ENCODE measurements around the gene EIF4ENIF1.
"Not testable (repeated sequence)": the region's sequence is repeated elsewhere in the genome, so short reads cannot be mapped to it uniquely, and the experiment has no call there.

Gene EIF4ENIF1

DNA sequence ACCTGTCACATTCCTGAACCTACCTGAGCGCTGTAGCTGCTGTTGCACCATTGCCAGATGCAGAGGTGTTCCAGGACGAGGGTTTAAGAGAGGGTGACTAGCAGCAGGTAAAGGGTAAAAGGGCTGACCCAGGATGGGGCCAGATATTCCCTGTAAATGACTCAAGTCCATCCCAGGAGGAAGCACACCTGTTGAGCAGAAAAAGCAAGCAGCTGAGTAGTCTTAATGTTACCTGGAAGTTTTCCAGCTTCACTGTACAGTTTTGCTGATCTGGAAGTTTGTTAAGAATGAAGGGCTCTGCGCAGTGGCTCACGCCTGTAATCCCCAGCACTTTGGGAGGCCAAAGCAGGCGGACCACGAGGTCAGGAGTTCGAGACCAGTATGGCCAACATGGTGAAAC, 49.0 kb downstream of the EIF4ENIF1 start:
- no peak for DNase-seq

DNA sequence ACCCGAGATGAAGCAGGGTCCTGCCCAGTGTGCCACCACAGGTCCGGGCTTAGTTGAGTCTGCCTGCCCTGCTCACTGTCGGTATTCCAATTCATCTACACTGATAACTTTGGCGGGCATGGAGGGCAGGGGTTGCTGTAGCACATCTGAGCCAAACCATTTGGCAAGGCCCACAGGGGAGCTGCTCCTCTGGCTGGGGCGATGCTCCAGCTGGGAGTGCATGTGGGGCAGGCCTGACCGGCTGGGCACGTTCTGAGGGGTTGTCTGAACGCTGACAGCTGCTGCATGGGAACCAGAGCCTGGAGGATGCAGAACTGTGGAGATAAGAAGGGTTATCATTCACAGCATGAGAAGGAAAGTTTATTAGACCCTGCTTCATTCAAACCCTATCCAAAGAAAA, 49.8 kb downstream of the EIF4ENIF1 start:
- no peak for DNase-seq

DNA sequence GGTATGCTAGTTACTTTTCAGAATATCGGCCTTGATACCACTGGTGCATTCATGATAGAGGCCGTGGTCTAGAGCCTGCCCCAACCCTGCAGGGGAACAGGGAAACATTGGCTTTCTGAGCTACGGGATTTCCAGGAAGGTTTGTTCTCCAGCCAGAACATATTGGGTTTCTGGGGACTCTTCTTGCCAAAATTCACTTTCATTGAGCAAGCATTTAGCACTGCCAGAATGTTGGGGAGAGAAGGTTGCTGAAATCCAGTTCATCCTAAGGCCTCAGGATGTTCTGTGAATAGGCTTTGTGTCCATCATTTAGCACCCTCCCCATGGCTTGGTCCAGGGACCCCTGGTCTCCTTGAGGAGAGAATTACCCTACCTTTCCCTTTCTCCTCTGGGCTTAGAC, 53.5 kb downstream of the EIF4ENIF1 start:
- DNase-seq: no peak

DNA sequence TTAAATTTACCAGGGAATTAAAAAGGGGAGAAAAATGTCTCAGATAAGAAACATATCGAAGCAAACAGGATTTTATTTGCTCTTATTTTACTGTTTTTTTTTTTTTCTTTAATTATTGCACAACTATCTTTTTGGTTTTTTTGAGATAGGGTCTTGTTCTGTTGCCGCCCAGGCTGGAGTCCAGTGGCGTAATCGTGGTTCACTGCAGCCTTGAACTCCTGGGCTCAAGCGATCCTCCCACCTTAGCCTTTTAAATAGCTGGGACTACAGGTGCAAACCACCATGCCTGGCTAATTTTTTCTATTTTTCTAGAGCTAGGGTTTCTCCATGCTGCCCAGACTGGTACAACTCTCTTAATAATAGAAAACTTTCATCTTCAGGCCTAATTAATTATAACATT, 57.7 kb downstream of the EIF4ENIF1 start:
- DNase-seq: no peak

DNA sequence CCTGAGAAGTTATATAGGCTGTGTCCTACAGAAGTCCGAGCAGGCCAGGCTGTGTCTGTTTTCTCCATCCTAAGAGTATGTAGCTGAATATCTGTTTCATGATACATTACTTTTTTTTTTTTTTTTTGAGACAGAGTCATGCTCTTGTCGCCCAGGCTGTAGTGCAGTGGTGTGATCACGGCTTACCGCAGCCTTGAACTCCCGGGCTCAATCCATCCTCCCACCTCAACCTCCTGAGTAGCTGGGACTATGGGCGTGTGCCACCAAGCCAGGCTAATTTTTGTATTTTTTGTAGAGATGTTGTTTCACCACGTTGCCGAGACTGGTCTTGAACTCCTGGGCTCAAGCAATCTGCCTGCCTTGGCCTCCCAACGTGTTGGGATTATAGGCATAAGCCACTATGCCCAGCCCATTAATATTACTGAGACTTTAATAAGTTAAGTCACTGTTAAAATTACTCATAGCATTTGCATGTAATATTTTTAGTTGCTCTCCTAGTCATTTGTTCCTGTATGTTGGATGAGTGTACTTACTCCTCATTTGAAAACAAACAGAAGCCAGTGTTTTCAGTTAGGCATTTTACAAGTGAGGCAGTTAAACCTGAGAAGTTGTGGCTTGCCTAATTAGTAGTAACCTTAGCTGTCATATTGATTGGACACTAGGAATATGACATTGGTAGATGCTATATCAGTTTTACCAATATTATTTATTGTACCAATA, 64.2 kb downstream of the EIF4ENIF1 start:
- DNase-seq: no peak

DNA sequence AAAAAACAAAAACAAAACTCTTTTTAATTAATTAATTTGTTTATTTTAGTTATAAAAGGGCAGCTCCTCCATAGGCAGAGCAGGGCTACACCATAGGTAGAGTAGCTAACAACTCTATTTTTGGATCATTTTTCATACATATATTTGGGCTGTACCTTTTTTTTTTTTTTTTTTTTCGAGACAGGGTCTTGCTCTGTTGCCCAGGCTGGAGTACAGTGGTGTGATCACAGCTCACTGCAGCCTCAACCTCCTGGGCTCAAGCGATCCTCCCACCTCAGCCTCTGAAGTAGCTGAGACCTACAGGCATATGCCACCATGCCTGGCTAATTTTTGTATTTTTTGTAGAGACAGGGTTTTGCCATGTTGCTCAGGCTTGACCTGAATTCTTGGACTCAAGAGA, 87.3 kb downstream of the EIF4ENIF1 start:
- DNase-seq: not testable (repeated sequence)

DNA sequence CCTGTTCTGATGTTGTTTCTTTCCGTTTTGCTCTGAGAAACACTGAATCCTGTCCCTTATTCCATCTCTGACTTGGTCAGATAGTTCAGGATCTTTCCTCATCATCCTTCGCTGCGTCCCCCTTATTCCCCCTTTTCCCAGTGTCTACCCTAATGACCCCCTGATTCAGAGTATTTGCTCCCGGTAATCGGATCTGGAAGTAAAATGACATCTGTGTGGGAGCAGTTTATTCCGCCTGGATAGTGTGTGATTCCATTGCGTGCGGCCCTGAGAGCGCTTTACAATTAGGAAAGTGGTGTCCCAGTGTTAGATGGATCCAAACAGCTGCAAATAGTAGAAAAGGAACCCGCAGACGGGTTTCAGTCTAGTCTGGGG, 89.6 kb downstream of the EIF4ENIF1 start:
- peak; percentile 15 for DNase-seq

DNA sequence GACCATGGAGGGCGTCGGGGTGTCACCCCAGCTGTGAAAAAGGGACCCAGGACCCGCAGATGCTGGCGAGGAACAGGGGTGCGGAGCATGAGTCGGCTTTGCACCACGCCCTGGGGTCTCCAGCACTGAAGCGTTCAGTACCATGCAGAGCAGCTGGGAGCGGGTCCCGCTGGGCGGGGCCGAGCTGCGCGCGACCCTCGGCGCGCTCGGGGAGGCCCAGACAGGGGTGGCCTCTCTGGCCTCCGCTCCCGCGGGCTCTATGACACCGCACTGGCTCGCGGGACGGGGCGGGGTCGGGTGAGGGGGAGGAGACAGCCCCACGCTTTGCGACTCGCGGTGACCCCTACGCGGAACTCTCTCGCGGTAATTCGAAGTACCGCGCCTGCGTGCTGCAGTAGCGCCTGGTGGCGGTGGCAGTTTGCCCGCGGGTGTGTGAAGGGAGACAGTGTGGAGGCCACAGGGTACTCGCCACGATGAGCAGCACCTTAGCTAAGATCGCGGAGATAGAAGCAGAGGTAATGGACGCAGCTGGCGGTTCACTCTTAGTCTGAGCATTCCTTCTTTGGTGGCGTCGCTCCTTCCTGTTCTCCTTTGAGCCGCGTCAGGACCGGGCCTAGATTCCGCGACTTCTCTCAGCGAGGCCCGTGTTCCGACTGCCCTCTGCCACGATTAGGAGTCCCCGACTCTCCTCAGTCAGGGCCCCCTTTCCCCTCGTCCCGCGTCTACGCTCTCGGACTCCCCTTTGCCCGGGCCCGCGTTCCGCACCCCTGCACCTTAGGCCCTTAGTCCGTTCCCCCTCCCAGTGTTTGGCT, 90.2 kb downstream of the EIF4ENIF1 start, which contains the start of gene DRG1:
Gene DRG1 (plus strand): TSS at position 394 of the 812 bp plus-strand sequence. CDS start 80 bp downstream, at position 474.
- DNase-seq: peak; percentile 90

DNA sequence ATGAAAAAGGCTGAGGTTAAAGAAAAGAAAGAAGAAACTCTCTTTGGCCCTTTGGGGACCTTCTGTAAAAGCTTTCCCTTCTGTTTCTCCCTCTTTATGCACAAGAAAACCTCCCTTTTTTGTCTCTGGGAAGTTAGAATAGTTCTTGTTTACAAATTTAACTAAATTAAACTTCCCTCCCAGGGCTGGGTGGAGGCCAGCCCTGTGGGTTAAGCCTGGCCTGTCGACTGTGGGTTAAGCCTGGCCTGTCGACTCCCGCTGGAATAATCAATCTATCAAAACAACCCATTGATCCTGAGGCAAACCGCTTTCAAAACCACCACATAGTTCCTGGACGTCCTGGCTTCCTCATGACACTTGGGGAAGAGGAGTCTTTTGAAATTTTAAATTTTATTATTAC, 91.4 kb downstream of the EIF4ENIF1 start:
- DNase-seq: no peak

DNA sequence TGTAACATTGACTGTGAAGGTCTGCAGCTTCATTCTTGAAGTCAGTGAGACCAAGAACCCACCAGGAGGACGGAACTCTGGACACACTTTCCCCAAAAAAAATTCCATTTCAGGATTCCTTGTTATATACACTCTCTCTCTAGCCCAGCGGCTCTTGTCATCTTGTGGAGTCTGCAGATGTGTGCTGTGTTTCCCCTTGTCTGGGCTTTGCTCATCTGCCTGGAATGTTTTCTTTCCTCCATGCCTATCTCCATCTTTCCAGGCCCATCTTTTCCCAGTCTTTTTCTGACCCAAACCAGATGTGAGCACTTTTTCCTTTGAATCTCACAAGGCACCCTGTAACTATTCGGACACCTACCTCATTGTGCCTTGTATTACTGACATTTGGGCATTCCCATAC, 95.3 kb downstream of the EIF4ENIF1 start:
- DNase-seq: no peak

DNA sequence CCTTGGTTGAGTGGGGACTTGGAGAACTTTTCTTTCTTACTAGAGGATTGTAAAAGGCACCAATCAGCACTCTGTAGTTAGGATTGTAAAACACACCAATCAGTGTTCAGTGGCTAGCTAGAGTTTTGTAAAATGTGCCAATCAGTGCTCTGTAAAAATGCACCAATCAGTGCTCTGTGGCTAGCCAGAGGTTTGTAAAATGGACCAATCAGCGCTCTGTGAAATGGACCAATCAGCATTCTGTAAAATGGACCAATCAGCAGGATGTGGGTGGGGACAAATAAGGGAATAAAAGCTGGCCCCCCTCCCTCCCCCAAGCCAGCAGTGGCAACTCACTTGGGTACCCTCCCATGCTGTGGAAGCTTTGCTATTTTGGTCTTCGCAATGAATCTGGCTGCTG, 95.7 kb downstream of the EIF4ENIF1 start:
- DNase-seq: no peak
